ENCODE measurements around the gene C17orf67. TPM values are rescaled to one million over a fixed set of nuclear protein-coding genes. Genes with fewer than 3 reads are reported as not detected.
"Not testable (repeated sequence)": the region's sequence is repeated elsewhere in the genome, so short reads cannot be mapped to it uniquely, and the experiment has no call there.

Gene C17orf67
- total RNA-seq, 1 donor from 2014 or later, result 2.7 TPM

DNA sequence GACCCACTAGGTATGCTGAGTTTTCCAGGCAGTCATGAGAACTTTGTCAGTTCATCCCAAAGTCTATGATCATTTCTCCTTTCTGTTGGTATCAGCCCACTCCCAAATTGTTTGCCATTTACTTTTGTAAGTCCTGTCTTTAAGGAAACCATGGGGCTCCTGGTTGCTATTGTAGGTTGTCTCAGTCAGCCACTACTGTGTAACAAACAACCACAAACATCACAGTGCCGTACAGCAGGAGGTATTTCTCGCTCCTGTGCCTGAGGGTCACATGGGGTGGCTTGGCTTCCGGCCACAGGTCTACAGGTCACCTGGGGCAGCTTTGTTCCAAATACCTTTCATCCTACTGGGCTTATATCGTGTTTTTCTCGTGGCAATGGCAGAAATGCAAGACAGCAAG lies 71.6 kb downstream of the C17orf67 start:
- TF ChIP-seq, protein P1, sequence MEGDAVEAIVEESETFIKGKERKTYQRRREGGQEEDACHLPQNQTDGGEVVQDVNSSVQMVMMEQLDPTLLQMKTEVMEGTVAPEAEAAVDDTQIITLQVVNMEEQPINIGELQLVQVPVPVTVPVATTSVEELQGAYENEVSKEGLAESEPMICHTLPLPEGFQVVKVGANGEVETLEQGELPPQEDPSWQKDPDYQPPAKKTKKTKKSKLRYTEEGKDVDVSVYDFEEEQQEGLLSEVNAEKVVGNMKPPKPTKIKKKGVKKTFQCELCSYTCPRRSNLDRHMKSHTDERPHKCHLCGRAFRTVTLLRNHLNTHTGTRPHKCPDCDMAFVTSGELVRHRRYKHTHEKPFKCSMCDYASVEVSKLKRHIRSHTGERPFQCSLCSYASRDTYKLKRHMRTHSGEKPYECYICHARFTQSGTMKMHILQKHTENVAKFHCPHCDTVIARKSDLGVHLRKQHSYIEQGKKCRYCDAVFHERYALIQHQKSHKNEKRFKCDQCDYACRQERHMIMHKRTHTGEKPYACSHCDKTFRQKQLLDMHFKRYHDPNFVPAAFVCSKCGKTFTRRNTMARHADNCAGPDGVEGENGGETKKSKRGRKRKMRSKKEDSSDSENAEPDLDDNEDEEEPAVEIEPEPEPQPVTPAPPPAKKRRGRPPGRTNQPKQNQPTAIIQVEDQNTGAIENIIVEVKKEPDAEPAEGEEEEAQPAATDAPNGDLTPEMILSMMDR (IDR thresholded peaks at IDR 0.05), result no peak
- no peak for TF ChIP-seq POLR2A (IDR thresholded peaks at IDR 0.05)
- no peak for TF ChIP-seq POLR2AphosphoS5 (IDR thresholded peaks at IDR 0.05; ENCODE audit: insufficient read depth in 1 of 2, low read depth in 1 of 2)
- Histone ChIP-seq H3K9me3 (no peaks in the 10 kb centered on the region), H3K36me3 (no peaks in the 10 kb centered on the region), H3K27ac (no peak overlapping the region), H3K27me3 (no peaks in the 10 kb centered on the region), H3K4me3 (no peak overlapping the region), H3K4me1 (no peaks in the 10 kb centered on the region)
- intact Hi-C loops (cut with DNase I), result no loop called here
- no peak for DNase-seq (ENCODE audit: extremely low spot score in 2 of 2)

DNA sequence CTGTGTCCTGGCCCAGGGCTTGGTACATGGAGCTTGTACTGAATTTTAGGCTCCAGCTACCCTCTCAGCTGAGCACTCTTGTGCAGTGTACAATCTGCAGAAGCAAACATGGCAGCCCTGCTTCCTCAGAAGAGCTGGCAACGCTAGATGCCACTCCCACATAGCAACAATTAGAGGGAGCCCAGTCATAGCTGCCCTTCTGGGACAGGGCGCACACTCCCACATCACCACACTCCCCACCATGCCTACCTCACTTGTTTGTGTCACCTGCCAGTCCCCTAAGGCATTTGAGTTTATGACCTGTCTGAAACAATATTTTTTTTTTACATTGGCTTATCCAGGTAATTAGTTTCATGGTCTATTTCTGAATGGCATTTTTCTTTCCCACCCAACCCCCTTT lies 72.3 kb downstream of the C17orf67 start:
- no peaks in the 10 kb centered on the region for H3K36me3 ChIP-seq
- TF ChIP-seq, protein P1 (IDR thresholded peaks at IDR 0.05), result no peak
- TF ChIP-seq POLR2A (IDR thresholded peaks at IDR 0.05), result no peak
- TF ChIP-seq POLR2AphosphoS5 (IDR thresholded peaks at IDR 0.05; ENCODE audit: insufficient read depth in 1 of 2, low read depth in 1 of 2), result no peak
- no peak overlapping the region for H3K27ac ChIP-seq
- H3K9me3 ChIP-seq, result no peaks in the 10 kb centered on the region
- no peak for DNase-seq (ENCODE audit: extremely low spot score in 2 of 2)
- no peak overlapping the region for H3K4me3 ChIP-seq
- no peaks in the 10 kb centered on the region for H3K4me1 ChIP-seq
- intact Hi-C loops (cut with DNase I), result no loop called here
- H3K27me3 ChIP-seq, result no peaks in the 10 kb centered on the region

DNA sequence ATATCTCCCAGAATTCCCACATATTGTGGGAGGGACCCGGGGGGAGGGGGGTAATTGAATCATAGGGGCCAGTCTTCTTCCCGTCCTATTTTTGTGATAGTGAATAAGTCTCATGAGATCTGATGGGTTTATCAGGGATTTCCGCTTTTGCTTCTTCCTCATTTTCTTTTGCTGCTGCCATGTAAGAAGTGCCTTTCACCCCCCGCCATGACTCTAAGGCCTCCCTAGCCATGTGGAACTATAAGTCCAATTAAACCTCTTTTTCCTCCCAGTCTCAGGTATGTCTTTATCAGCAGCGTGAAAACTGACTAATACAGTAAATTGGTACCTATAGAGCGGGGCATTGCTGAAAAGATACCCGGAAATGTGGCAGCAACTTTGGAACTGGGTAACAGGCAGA lies 76.1 kb downstream of the C17orf67 start:
- H3K27me3 ChIP-seq; H3K4me1 ChIP-seq; H3K4me3 ChIP-seq; H3K36me3 ChIP-seq; H3K27ac ChIP-seq; H3K9me3 ChIP-seq; intact Hi-C loops (cut with DNase I); DNase-seq (ENCODE audit: extremely low spot score in 2 of 2): not testable (repeated sequence)

DNA sequence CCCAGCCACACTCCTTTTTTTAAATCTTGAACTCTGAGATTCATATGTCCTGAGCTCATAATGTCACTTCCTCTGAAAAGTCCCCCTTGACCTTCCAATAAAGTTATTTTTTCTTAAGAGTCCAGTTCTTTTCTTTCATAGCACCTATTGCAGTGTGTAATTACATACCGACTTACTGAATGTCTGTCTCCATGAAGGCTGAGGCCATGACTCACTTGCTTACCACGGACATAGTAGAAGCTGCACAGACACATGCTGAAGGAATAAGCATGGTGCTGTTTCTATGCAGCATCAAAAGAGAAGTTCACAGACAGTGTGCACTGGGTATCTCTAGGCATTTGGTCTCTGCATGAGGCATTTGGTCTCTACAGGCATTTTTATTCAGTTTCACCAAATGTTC lies 77.2 kb downstream of the C17orf67 start:
- H3K36me3 ChIP-seq, result no peaks in the 10 kb centered on the region
- no peak for DNase-seq (ENCODE audit: extremely low spot score in 2 of 2)
- H3K27me3 ChIP-seq, result no peaks in the 10 kb centered on the region
- H3K27ac ChIP-seq, result no peak overlapping the region
- H3K4me3 ChIP-seq, result no peak overlapping the region
- H3K4me1 ChIP-seq, result no peaks in the 10 kb centered on the region
- H3K9me3 ChIP-seq, result no peaks in the 10 kb centered on the region
- intact Hi-C loops (cut with DNase I), result no loop called here
- no peak for TF ChIP-seq POLR2AphosphoS5 (IDR thresholded peaks at IDR 0.05; ENCODE audit: insufficient read depth in 1 of 2, low read depth in 1 of 2)
- TF ChIP-seq, protein P1 (IDR thresholded peaks at IDR 0.05), result no peak
- no peak for TF ChIP-seq POLR2A (IDR thresholded peaks at IDR 0.05)

DNA sequence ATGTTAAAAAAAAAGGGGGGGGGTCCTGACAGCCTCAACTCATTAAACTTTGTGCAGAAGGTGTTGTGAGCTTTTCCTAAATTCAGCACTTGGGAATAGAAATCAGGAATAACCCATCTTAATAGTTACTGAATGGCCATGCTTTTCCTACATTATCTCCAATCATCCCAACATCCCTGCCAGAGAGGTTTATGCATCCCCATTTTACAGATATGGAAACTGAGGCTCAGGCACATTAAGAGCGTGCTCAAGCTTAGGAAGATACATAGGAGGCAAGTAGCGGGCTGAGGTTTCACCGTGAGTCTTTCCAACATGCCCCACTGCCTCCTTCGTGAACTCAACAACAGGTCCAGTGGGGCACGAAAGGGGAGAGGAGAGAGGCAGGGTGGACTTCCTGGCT lies 78.4 kb downstream of the C17orf67 start:
- no peaks in the 10 kb centered on the region for H3K9me3 ChIP-seq
- no peak overlapping the region for H3K4me3 ChIP-seq
- no peak for DNase-seq (ENCODE audit: extremely low spot score in 2 of 2)
- H3K27me3 ChIP-seq, result no peaks in the 10 kb centered on the region
- H3K4me1 ChIP-seq, result no peaks in the 10 kb centered on the region
- TF ChIP-seq, protein P1 (IDR thresholded peaks at IDR 0.05), result no peak
- TF ChIP-seq POLR2A (IDR thresholded peaks at IDR 0.05), result no peak
- no peak for TF ChIP-seq POLR2AphosphoS5 (IDR thresholded peaks at IDR 0.05; ENCODE audit: insufficient read depth in 1 of 2, low read depth in 1 of 2)
- H3K36me3 ChIP-seq, result no peaks in the 10 kb centered on the region
- no peak overlapping the region for H3K27ac ChIP-seq
- intact Hi-C loops (cut with DNase I), result no loop called here
